Inflammatory macrophage (primary cell): ENCODE results near the gene SSTR5.

Experiments used
- DNase-seq, 2 donors: peaks; one replicate each; pipeline ENCODE4 v3.0.0-alpha.2; 2020 to 2022

Gene SSTR5

DNA sequence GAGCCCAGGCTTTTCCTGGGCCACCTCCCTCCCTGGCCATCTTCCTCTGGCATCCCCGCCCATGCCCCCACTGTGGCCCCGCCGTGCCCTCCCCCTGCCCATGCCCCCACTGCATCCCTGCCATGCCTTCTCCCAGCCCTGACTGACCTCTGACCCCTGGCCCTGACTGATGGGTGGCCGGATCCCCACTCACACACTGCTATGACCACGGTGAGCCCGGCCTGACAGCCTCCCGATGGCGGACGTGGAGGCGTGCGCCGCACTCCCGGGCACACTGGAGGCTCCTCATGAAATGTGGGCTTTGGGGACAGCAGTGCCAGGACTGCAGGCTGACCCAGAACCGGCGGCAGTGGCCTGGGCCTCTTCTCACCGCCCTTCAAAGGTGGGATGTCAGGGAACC, 34.1 kb downstream of the SSTR5 start:
- no peak for DNase-seq

DNA sequence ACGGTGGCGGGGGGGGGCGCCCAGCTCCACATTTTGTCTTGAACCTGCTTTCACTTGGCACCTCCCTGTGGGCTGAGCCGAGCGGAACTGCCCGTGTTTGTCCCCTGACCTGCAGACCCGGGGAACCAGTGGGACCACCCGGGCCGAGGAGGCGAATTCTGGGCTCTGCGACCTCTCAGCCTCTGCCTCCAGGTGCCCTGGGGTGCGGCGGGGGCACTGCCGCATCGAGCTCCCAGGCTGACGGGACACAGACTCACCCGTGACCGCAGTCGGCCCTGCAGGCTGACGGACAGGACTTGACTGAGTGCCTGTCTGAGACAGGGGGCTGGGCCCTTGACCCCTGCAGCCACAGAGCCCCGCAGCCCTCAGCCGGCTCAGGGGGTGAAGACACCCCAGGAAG, 34.6 kb downstream of the SSTR5 start:
- DNase-seq = no peak

- no peak for DNase-seq
Observed at GRCh38 chr16:1107731-1108130, 35.2 kb downstream of the SSTR5 start.

- no peak for DNase-seq
Observed at GRCh38 chr16:1108299-1109252, 36.0 kb downstream of the SSTR5 start.

- no peak for DNase-seq
Observed at GRCh38 chr16:1109648-1110047, 37.1 kb downstream of the SSTR5 start.

DNA sequence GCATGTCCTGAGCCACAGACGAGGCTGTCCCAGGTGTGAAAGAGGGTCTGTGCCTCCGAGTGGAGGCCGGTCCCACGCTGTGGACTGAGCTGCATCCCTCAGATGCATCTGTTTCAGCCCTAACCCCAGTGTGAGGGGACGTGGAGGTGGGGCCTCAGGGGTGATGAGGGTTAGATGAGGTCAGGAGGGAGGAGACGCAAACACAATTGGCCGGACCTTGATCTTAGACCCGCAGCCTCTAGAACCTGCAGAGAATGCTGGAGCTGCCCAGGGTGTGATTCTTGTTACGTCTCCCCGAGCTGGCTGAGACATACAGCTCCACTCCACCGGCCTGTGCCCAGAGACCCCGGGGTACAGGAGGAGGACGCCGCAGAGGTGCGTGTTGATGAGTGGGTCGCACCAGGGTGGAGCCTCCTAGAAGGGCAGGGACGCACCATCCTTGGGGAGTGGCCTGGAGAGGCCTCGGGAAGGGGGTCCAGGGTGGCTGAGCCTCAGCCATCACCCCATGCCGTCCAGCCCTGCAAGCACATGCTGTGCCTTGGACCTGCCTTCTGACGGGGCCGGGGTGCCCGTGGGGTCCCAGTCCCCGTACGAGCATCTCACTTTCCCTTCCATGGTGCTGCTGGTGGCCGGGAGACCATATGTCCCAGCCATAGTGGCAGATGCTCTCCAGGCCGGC, 40.1 kb downstream of the SSTR5 start:
- DNase-seq = no peak

GRCh38 chr16:1113489-1113888, 40.9 kb downstream of the SSTR5 start:
- no peak for DNase-seq

DNA sequence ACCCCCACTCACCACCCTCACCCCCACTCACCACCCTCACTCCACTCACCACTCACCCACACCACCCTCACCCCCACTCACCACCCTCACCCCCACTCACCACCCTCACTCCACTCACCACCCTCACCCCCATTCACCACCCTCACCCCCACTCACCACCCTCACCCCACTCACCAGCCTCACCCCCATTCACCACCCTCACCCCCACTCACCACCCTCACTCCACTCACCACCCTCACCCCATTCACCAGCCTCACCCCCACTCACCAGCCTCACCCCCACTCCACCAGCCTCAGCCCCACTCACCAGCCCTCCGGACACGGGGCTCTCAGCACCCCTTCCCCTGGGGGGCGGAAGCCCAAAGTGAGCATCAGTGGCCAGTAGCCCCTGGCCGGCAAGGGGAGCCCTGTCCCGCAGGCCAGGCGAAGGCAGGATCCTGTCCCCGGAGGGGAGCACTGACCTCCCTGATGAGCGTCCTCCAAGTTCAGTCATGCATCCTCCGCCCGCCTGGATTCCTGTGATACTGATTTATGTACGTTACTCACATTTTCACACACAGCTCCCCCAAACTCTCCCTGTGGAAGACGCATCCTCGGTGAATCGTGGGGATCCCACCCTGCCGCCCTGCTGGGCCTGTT, 41.5 kb downstream of the SSTR5 start:
- no peak for DNase-seq

GRCh38 chr16:1116693-1117077, 44.1 kb downstream of the SSTR5 start:
- no peak for DNase-seq

DNA sequence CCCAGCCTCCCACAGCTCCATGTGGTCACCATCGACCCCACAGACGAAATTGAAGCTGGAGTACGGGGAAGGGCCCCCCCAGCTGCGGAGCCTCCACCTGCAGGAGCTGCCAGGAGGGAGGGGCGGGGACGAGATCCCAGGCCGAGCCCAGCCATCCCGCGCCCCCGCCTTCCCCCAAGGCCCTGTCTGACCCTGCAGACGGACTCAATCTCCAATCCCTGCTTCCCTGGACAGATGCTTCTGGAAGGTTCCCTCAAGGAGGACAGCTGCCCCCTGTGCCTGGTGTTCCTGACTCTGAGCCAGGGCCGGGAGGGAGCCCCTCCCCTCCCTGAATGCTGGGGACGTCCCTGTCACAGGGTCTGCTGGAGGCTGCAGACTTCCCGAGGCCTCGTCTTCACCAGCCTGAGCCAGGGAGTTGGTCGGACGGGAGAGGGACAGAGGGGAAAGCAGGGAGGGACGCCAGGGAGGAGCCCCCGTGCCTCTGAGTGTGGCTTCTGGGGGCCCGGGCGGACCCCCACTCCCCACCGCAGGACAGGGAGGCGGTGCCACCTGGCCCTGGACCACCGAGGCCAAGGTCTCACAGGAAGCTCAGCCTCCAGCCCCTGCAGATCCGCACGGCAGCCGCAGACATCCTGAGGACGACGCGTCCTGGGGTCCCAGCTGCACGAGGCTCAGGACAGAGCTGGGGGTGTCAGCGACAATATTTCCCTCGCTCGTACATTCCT, 44.8 kb downstream of the SSTR5 start:
- no peak for DNase-seq

DNA sequence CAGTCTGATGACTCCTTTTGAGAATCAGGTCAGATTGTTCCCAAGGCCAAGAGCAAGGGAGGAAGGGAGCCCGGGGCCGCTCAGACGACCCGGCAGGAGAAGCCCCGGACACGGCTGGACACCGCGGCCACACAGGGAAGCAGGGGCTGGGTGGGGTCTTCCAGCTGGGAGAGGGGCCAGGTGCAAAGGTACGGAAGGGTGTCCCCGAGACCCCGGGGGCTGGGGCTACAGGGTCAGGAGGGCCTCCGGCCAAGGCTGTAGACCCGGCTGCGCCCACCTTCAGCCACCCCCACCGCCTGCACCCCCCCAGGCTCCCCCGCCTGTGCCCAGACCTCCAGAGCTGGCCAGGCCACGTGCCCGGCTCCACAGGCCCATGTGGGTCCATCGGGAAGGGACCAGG, 45.4 kb downstream of the SSTR5 start:
- no peak for DNase-seq

DNA sequence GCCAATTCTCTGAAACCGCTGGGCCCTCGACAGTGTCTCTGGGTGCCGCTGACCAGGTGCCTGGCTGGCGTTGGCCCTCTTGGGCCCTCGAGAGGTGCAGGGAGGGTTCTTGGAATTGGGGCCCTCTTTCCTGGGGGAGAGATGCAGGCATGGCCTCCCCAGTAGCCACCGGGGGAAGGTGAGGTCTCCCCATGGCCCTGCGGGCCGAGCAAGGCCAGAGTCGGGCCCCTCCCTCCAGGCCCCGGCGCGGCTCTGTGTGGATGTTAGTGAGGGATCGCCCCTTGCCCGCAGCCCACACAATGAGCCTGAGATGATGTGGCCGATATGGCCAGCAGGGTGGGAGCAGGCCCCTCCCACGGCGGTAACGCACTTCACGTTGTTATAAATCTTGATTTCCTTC, 46.6 kb downstream of the SSTR5 start:
- no peak for DNase-seq

GRCh38 chr16:1119766-1120576, 47.4 kb downstream of the SSTR5 start:
- DNase-seq = no peak

GRCh38 chr16:1120577-1120941, 48.0 kb downstream of the SSTR5 start:
- DNase-seq = no peak

- DNase-seq = no peak
Observed at GRCh38 chr16:1121009-1121408, 48.5 kb downstream of the SSTR5 start.

DNA sequence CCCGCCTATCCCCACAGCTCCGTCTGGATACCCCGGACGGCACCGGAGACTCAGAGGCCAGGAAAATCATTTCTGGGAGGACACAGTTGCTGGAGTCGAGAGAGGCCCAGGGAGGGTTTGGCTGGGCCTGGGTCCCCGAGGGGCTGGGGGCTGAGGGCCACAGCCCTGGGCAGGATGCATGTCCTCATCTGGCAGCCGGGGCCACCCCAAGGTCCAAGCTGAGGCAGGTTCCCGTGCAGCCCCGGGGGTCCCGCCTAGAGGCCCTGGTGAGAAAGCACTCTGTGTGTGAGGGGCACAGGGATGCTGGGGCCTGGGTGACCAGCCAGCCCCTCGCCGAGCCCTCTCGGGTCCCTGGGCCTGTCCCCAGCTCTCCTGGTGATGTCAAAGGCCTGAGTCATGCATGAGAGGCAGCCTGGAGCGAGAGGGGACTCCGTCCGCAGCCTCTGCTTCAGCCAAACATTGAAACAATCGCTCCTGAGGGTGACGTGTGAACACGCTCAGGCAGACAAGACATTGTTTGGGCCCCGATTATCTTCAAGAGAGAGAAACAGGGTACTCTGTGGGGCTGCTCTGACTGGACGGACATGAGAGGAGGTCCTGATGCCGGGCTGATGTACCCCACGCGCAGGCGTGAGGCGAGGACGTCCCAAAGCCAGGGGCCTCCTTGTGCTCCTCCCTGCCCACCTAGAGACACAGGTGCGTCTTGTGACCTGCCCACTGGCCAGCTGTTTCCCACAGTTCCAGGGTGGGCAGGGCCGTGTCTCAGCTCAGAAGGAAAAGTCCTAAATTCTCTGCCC, 49.3 kb downstream of the SSTR5 start:
- DNase-seq = no peak

GRCh38 chr16:1122398-1122765, 49.8 kb downstream of the SSTR5 start:
- no peak for DNase-seq

GRCh38 chr16:1123525-1124230, 51.1 kb downstream of the SSTR5 start:
- DNase-seq = no peak

DNA sequence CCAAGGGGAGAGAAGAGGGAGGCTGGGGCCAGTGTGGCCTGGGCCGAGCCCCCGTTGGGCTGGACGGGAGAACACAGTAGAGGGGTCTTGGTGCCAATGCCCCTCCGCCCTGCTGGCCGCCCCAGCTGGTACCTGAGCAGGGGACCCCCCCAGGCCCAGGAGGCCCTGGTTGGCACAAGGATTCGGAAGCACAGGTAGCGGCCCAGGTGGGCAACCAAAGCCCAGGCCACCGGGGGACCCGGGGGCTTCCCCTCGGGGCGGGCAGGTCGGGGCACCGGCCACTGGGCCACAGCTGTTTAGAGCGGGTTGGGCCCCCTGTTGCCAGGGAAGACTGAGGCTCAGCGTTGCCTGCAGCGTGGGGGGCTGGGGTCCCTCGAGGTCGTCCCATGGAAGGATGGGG, 51.7 kb downstream of the SSTR5 start:
- DNase-seq = no peak

DNA sequence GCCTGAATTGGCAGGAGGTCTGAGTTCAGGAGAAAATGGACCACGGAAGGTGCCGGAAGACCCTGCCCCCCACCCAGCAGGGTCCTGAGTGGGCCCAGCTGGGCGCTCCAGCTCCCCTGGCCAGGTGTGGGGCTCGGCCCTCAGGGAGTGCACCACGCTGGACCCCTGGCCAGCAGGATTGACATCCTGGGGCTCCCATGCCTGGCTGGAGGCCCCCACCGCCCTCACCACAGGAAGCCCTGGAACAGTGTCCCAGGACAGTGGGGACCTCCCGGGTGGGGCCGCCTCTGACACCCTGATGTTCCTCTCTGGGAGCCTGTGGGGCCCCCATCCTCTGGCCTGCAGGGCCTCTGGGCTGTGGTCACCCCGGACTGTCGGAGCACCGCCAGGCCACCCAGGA, 52.2 kb downstream of the SSTR5 start:
- DNase-seq = no peak

GRCh38 chr16:1125471-1125870, 52.9 kb downstream of the SSTR5 start:
- DNase-seq = no peak
